NCI-H2107 treated with DMSO at 0.1 percent for 48 hours (cell line): Measurements from ENCODE around the gene HDAC4.
"Not testable (repeated sequence)": the region's sequence is repeated elsewhere in the genome, so short reads cannot be mapped to it uniquely, and the experiment has no call there.

Experiments used
- DNase-seq: peaks from one replicate; lab custom pipeline; 2025; ENCODE audit not compliant: unreplicated experiment; lab: John Stamatoyannopoulos, UW

HDAC4 gene

DNA sequence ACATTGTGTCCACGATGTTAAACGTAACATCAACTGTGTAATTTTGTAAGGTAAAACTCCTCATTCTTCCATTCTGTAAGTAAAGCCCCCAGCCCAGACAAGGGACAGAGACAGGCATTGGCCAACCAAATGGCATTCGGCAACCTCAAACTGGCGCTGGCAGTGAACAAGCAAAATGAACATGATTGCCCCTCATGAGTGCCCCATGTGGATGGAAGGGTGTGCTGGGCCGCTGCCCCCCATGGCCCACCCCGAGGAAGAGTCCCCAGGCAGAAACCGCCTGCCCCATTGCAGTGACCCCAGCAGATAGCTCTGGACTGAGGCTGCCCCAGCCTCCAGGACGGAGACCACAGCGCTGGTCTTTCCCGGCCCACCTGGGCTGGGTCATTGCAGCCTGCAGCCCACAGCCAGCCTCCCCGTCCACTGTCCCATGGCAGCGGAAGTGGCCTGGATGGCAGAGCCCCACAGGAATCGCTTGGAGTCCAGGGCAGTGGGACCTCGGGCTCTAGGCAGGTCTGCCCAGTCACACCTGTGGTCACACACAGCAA is 220.2 kb downstream of the HDAC4 start:
- DNase-seq = no peak

DNA sequence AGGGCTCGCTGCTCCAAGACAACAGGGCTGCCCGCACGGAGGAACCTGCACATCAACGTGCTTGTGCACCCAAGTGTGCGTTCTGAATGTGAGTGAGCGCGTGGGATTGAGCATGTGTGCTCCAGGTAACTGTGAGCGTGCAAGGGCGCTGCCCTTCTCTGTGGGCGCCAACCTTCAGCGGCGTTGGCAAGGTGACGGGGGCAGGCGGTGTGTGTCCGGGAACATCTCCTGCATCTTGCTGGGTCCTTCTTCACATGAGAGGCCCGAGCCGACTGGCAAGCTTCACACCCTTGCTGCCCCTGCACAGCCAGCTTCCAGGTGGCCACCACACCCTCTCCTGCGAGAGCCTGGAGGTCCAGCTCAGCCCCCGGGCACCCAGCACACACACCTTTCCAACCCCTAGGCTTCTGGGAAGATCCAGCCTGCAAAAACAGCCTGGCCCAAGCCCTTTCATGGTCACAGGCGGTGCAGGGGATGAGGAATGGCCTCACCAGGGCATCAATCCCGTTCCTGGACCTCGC is 220.9 kb downstream of the HDAC4 start:
- DNase-seq = no peak

DNA sequence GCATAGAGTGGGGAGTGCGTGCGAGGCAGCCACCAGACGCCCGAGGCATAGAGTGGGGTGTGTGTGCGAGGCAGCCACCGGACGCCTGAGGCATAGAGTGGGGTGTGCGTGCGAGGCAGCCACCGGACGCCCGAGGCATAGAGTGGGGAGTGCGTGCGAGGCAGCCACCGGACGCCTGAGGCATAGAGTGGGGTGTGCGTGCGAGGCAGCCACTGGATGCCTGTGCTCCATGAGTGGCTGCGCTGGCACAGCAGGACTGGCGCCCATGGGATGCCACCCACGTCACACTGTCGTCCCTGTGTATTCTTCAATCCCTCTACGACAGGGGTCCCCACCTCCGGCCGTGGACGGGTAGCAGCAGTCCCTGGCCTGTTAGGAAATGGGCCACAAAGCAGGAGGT is 221.9 kb downstream of the HDAC4 start:
- DNase-seq = no peak

DNA sequence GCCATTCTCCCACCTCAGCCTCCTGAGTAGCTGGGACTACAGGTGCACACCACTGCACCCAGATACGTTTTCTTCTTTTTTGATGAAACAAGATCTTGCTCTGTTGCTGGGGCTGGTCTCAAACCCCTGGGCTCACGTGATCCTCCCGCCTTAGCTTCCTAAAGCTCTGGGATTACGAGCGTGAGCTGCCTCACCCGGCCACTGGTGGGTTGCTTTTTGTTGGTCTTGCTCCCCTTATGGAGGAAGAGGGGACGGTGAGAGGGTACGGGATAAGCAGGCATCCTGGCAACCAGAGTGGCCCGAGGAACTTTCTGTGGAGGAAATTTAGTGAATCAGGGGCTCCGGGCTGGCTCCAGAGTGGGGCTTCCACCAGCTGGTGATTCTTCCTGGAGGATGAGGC is 222.3 kb downstream of the HDAC4 start:
- DNase-seq = no peak

DNA sequence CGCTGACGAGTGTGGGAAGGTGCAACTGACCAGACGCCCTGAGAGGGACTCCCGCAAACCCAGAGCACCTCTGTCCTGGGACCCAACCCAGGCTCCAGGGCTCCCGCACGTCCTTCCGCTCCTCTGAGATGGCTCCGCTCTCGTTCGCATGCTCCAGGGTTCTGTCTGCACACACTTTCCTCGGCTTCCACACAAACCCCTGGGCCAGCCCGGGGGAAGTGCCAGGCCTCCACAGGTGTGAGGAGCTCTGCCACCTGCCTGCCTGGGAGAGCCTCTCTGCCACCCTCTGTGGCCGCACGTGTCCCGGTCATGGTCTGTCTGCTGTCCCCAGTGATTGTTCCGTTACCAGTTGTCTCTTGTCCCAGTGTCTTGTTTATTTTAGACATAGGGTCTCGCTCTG is 222.9 kb downstream of the HDAC4 start:
- no peak for DNase-seq

DNA sequence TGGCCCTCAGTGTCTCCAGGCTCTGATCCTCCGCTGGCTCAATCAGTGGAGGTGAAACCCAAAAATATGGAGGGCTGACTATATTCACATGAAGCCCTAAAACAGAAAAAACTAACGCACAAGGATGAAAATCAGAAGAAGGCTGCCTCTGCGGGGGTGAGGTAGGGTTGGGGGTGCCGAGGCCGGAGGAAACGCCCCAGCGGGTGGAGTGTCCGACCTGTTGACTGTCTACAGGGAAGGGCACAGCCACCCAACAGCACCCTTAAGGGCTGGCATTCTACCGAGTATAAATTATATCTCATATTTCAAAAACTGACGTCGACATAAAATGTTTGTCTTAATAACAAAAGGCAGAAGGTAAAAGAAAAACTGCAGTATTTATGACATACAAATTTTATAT is 223.5 kb downstream of the HDAC4 start:
- no peak for DNase-seq

DNA sequence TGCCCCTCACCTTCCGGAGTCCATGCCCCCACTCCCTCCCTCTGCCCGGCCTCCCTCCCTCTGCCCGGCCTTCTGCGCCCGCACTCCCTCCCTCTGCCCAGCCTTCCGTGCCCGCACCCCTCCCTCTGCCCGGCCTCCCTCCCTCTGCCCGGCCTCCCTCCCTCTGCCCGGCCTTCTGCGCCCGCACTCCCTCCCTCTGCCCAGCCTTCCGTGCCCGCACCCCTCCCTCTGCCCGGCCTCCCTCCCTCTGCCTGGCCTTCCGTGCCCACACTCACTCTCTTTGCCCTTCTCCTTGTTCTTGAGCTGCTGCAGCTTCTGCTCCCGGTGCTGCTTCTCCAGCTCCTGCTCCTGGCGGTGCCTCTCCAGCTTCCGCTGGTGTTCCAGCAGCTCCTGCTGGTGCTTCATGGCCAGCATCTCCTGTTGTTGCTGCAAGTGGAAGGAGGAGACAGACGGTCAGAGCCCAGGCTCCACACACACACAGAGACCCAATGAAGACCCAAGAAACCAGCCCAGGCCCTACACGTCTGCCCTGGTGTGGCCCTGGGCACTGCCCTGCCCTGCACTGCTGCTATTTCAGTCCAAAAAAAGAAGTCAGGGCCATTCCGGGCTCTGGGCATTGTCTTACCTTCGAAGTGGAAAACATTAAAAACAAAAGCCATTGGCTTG is 224.5 kb downstream of the HDAC4 start:
- DNase-seq = not testable (repeated sequence)

DNA sequence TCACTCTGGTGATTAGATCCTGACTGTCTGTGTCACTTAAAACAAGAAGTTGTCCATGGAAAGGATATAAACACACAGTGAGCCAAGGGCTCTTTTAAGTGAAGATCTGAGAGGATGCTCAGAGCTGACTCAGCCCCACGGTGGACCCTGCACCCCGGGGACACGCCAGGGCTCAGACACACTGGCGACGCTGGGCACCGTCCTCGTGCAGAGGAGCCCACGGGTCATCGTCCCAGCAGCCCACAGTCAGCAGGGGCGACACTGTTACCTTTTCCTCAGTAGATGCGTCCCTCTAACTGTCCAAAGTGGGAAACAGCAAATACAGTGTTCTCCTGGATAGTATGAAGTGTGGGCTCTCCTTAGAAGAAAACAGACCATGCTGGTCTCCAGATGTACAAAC is 225.6 kb downstream of the HDAC4 start:
- no peak for DNase-seq

DNA sequence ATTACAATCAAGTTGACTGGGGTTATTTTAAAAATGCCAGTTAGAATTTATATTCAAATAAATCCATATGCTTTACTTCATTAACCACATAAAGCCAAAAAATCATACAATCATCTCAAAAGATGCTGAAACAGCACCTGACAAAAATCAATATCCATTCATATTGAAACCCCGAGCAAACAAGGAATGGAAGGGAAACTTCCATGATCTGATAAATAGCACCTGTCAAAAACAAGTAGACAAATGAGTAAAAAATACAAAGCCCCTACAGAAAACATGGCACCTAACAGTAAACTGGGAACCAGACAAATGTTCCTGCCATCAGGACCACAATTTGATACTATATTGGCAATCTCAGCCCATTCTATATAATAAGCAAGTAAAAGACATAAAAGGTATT is 227.5 kb downstream of the HDAC4 start:
- no peak for DNase-seq

GRCh38 chr2:239171643-239172042 is 229.2 kb downstream of the HDAC4 start:
- DNase-seq = no peak

DNA sequence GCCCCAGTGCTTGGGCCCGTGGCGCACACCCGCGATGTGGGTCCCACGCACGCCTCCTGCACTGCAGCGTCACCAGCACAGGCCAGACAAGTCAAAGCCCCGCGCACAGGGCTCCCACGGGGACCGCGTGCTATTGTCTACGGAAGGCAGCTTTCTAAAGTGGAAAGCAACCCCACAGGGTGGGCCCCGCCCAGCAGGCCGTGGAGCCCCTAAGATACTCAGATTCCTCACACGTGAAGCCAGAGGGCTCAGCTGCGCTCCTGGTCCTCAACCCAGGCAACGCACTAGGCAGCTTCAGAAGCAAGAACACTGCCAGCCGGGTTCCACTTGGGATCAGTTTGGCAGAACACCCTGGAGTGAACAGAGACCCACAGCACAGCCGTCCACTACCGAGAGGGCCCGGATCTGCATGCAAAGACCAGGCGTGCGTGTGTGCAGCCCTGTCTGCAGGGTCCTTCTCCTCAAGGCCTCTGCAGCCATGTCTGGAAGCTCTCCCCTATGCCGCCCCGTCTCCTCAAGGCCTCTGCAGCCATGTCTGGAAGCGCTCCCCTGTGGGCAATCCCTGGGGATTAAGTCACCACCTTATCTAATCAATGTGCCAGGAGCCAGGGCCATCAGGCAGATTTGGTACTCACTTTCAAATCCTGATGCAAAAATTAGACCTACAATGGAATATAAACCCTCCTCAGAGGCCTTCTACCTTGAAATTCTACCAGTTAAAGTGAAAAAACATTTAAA is 231.3 kb downstream of the HDAC4 start:
- DNase-seq = no peak

DNA sequence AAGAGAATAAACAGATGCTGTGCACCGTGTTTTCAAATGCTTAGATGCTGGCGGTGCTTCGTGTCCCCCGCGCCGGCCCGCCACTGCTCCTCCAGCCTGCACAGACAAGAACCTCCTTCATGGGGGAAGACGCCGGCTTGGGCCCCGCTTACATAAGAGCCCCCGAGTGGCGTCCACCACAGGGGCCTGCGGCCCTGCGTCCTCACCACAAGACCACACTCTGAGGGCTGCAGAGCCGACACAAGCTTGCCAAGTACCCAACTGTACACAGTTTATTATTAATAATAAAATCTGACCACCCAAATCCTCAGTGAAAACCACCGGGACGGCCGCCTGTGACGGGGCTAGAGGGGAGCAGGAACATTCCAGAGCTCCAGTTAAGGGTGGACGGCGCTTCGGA is 232.2 kb downstream of the HDAC4 start:
- DNase-seq = no peak

DNA sequence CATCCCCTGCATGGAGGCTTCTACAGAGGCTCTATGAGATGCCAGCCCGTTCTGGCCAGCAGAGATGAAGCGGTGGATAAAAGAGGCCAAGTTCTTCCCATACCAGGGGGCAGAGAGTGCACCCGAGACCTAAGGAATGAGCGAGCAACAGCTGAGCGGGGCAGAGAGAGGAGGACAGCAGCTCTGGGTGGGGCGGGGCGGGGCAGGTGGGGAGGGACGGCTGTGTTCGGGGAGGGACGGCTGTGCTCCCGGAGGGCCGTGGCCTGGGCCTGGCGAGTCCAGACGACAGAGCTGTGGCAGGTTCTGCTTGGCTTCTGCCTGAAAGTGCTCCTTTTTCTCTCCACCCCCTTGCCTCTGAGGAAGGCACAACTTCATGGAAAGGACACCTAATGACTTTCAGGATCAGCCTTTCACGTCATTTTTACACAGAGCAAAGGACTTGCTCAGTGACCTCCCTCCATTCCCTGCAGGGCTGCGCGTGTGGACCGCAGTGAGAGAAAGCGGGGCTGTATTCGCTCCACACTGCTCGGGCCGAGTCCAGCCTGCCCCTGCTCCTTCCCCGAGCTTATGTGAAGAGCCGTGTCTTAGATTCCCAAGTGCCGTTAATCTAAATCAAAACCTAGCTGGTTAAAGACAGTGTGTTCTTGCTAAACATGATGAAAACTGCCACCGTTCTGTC is 232.9 kb downstream of the HDAC4 start:
- DNase-seq = no peak

DNA sequence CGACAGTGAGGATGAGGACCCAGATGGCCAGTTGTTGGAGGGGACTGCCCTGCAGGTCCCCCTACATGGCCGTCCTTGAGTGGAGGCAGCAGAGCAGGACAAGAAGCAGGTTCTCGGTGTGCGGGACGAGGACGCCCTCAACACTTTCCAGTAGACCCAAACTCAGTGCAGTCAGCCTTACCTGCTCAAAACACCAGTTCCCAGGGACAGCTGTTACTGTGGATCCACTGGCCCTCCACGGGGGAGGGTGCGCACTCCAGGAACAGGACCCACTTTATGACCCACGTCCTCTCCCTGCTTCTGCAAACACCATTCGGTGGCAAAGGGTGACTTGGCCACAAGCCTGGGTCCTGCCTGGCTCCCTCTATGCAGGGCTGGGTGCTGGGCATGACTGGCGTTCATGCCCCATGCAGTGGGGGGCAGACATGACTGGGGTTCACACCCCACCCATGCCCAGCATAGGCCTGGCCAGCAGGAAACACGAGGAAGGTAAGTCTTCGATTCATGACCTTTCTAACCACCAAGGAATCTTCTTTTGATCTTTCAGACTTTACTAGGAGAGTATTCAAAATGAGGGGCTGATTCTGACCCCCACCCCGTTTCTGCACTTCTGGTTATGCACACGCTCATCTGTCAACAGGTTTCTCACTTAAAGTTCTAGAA is 233.7 kb downstream of the HDAC4 start:
- DNase-seq = no peak

GRCh38 chr2:239166201-239166834 is 234.5 kb downstream of the HDAC4 start:
- no peak for DNase-seq

DNA sequence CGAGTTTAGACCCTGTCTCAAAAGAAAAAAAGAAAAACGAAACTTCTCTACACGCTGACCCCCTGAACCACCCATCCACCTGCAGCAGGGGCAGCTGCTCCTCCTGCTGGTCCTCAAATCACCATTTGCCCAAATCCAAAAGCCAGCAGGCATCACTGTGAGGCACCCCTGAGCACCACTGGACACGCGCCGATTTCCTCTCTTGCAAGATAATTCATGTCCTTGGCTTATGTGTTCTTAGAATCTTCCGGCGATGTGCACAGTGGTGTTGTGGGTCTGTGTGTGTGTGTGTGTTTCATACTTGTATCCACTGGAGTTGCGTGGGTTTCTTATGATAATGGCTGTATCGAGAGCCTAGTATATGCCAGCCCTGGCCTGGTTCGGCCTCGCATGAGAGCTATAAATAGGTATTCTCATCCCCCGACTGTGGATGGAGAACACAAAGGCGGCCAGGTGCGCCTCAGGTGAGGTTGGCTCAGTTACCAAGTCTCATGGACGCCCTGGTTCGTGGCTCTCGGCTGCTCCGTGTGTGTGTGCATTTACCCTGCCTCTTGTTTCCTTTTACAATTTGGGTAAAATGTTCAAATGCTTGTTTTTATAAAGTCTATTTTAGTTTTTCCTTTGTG is 235.5 kb downstream of the HDAC4 start:
- DNase-seq = no peak

DNA sequence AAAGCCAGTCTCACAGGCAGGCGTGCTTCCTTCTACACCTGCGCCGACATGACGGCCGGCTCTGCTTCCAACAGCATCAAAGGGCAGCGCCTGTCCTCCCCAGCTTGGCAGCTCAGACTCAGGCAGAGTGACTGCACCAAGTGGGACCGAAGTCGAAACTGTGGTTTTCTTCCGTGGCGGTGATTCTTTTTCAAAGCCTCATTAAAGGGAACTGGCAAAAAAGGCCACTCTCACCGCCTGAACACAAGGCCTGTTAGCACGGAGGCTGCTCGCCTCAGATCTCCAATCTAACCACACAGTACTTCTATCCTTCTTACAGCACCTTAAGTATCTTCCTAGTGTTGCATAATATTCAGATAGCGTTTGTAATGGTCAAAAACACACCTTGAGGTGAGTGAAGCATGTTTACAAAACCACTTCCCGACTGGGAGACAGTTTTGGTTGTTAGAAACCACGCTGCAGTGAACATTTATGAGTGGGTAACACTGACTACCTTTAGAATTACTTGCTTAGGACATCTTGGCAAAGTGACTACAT is 236.4 kb downstream of the HDAC4 start:
- DNase-seq = no peak

GRCh38 chr2:239163688-239164334 is 237.0 kb downstream of the HDAC4 start:
- DNase-seq = peak; percentile 23

DNA sequence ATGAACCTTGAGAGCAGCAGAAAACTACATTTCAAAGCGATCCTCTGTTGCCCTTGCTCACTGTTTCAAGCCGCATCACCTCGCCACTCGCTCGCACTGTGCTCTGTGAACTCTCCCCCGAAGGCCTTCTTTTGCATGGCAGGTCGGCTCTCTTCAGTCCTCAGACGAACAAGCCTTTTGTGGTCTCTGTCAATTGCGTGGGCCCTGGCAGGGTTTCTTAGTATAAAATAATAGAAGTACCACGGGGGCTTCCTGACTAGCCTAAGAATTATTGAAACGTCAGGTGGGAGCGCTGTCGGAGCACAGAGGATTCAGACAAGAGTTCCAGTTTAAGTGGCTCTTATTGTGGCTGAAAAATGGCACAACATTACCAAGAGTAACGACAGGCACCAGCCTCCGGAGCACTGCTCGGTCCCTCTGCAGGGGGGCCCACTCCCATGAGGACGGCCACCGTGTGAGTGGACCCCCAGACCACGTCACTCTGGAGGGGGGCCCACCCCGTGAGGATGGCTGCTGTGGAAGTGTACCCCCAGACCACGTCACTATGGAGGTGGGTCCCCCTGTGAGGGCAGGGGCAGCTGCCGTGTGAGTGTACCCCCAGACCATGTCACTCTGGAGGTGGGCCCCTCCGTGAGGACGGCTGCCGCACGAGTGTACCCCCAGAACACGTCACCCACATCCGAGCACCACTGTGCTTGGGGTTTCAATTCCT is 237.7 kb downstream of the HDAC4 start:
- DNase-seq = no peak
